Stomach smooth muscle (tissue), 2 donors: ENCODE results near the gene ORC3.
"Not testable (repeated sequence)": the region's sequence is repeated elsewhere in the genome, so short reads cannot be mapped to it uniquely, and the experiment has no call there.

Experiments
- H3K27ac ChIP-seq: one replicate; pipeline ENCODE4 v1.7.0; 2013; ENCODE audit warnings: mild to moderate bottlenecking, low read length, inconsistent platforms
- H3K27me3 ChIP-seq, 2 donors: one replicate each; pipeline ENCODE4 v1.7.0; 2013; ENCODE audit warnings: low read length in 2 of 2; ENCODE audit not compliant: insufficient read depth in 2 of 2, control insufficient read depth in 1 of 2
- H3K36me3 ChIP-seq, 2 donors: one replicate each; pipeline ENCODE4 v1.7.0; 2013; ENCODE audit warnings: low read length in 2 of 2; ENCODE audit not compliant: control insufficient read depth in 2 of 2, insufficient read depth in 2 of 2
- H3K4me1 ChIP-seq: one replicate; pipeline ENCODE4 v1.7.0; 2013; ENCODE audit warnings: low read length; ENCODE audit not compliant: control insufficient read depth, insufficient read depth
- H3K4me3 ChIP-seq, 2 donors: one replicate each; pipeline ENCODE4 v1.7.0; 2013; ENCODE audit warnings: low read length in 2 of 2
- H3K9ac ChIP-seq, 2 donors: one replicate each; pipeline ENCODE4 v1.7.0; 2013; ENCODE audit warnings: low read length in 2 of 2, mild to moderate bottlenecking in 1 of 2
- H3K9me3 ChIP-seq, 2 donors: one replicate each; pipeline ENCODE4 v1.7.0; 2013; ENCODE audit warnings: low read length in 2 of 2; ENCODE audit not compliant: control insufficient read depth in 2 of 2
- donor health status: healthy.
- donor health status: Pancreatic carcinoma.

Gene ORC3

DNA sequence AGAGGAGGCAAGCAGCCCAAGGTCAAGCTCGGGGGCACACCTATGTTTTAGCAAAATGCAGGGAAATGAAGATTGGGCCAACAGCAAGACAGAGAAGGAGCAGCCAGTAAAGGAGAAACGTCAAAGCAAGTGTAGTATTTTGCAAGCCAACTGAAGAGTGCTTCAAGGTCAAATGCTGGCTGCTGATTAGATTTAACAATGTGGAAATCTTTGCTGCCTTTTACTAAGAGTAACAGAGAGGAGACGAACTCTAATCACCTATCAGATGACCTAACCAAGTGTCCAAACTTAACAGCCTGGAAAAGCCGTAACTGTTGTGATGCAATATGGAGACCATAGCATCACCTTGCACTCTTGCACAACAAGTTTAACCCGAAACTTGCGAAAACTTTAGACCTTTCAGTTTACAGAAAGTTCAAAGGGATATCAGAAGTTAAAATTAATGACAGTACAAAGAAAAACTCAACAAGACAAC lies 81.7 kb downstream of the ORC3 start:
- H3K9ac ChIP-seq: no peak overlapping the region
- no peaks in the 10 kb centered on the region for H3K27me3 ChIP-seq
- H3K4me1 ChIP-seq: no peaks in the 10 kb centered on the region
- no peak overlapping the region for H3K27ac ChIP-seq
- no peaks in the 10 kb centered on the region for H3K9me3 ChIP-seq
- H3K36me3 ChIP-seq: peaks cover 8 to 21% of the 10 kb centered on the region in 2 donors
- H3K4me3 ChIP-seq: no peak overlapping the region

DNA sequence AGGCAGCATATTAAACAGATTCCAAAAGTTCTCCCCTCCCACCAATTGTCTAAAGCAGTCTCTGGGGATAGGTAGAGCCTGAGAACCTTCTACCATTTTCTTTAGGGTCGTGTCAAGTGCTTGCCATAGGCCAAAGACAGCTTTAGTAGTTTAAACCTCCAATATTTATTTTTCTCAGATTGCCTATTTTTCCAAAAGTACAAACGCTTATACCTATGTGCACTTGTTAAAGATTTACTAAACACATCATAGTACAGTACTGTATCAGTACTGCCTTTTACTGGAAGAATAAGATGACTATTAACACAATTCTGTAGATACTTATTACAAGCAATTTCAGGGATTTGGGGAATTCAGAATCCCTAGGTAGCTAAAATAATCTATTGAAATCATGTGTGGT lies 82.7 kb downstream of the ORC3 start:
- no peak overlapping the region for H3K4me3 ChIP-seq
- H3K36me3 ChIP-seq: peaks cover 8 to 25% of the 10 kb centered on the region in 2 donors
- H3K9me3 ChIP-seq: no peaks in the 10 kb centered on the region
- no peaks in the 10 kb centered on the region for H3K27me3 ChIP-seq
- H3K9ac ChIP-seq: no peak overlapping the region
- no peaks in the 10 kb centered on the region for H3K4me1 ChIP-seq
- H3K27ac ChIP-seq: no peak overlapping the region

DNA sequence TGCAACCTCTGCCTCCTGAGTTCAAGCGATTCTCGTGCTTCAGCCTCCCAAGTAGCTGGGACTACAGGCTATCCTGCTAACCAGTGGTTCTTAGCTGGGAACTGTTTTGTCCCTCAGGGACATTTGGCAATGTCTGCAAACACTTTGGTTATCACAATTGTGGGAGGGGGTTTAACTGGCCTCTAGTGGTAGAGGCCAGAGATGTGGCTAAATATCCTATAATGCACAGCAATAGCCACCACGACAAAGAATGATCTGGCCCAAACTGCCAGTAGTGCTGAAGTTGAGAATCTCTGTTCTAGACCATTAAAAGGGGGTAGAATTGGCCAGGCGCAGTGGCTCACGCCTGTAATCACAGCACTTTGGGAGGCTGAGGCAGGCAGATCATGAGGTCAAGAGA lies 83.3 kb downstream of the ORC3 start:
- Histone ChIP-seq H3K9ac (no peak overlapping the region), H3K27ac (no peak overlapping the region), H3K4me3 (no peak overlapping the region), H3K9me3 (no peaks in the 10 kb centered on the region), H3K36me3 (peaks cover 8 to 25% of the 10 kb centered on the region in 2 donors), H3K4me1 (no peaks in the 10 kb centered on the region), H3K27me3 (no peaks in the 10 kb centered on the region)

DNA sequence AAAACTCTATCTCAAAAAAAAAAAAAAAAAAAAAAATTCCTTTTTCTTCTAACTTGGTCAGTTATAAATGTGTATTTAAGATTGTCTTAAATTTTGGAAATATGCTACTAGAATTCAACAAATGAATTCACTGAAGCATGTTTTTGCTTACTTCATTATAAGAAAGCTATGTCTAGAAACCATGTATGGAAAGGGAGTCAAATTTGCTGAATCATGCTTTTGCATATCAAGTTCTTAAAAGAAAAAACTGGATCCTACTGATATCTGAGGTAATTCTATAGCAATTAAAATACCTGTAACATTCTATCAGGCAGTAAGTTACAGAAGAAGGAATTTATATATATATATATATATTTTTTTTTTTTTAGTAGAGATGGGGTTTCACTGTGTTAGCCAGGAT lies 84.4 kb downstream of the ORC3 start:
- Histone ChIP-seq H3K4me1 (no peaks in the 10 kb centered on the region), H3K4me3 (no peak overlapping the region), H3K36me3 (peaks cover 8 to 24% of the 10 kb centered on the region in 2 donors), H3K9me3 (no peaks in the 10 kb centered on the region), H3K9ac (no peak overlapping the region), H3K27me3 (no peaks in the 10 kb centered on the region), H3K27ac (no peak overlapping the region)

DNA sequence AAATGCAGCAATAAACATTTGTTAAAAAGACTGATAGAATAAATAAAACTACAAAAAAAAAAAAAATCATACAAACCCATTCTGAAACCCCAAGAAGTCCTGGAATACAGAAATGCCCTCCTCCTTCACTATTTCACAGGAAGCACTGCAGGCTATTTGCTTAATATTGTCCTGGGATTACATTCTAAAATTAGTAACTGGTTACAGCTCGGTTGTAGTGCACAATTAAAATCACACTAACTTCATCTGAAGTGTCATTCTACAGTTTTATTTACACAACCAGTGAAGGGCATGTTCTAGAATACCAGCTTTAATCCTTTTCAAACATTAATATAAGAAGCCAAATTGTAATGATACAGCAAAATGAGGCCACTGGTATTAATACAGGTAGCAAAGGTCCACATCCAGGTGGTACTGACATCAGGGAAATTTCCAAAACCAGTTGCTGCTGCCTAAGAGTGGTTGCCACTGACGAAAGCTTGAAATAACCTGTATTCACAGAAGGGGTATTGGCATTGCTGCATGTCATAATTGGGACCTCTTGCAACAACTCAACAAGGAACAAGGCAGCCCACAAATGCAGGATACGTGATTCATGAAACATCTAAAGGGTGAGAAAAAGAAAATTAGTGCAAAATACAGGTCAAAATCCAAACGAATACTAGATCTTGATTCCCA lies 85.2 kb downstream of the ORC3 start:
- Histone ChIP-seq H3K27me3 (no peaks in the 10 kb centered on the region), H3K4me1 (no peaks in the 10 kb centered on the region), H3K4me3 (no peak overlapping the region), H3K27ac (no peak overlapping the region), H3K9ac (no peak overlapping the region), H3K9me3 (no peaks in the 10 kb centered on the region), H3K36me3 (peaks cover 8 to 21% of the 10 kb centered on the region in 2 donors)

DNA sequence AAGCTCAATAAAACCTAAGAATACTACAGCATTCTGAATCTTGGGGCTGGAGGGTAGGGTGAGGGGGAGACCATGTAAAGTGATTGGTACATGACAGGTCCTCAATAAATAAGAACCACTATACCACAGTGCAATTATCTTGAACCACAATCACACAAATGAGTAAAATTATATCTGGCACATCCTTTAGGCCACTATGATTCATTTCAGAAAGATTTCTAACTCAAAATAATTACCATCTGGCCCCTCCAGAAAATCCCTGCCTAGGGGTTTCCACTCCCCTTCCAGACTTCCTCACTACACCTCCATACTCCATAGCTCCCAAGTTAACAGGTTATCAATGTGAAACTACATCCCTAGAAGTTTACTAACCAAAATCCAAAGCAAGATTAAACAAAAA lies 92.4 kb downstream of the ORC3 start:
- Histone ChIP-seq H3K4me3 (no peak overlapping the region), H3K9me3 (no peaks in the 10 kb centered on the region), H3K9ac (no peak overlapping the region), H3K4me1 (no peaks in the 10 kb centered on the region), H3K36me3 (peaks cover 0 to 6% of the 10 kb centered on the region in 2 donors), H3K27me3 (no peaks in the 10 kb centered on the region), H3K27ac (no peak overlapping the region)

DNA sequence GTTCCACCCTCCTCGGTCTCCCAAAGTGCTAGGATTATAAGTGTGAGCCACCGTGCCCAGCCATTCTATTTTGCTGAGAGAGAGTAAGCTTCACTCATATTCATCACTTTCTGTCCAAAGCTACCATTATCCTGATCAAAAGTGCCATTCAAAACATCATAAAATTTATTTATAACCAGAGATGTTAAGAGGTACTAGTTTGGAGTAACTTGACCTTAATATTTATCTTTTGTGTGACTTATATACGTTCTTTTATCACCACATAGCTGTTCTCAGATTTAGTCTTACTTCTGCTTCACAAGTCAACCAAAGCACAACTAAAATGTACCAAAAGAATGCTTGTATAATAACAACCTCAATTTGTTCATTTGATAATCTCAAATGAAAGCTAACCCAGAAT lies 94.0 kb downstream of the ORC3 start:
- Histone ChIP-seq H3K4me1 (no peaks in the 10 kb centered on the region), H3K9me3 (no peaks in the 10 kb centered on the region), H3K27me3 (no peaks in the 10 kb centered on the region), H3K4me3 (no peak overlapping the region), H3K9ac (no peak overlapping the region), H3K27ac (no peak overlapping the region), H3K36me3 (no peaks in the 10 kb centered on the region)

DNA sequence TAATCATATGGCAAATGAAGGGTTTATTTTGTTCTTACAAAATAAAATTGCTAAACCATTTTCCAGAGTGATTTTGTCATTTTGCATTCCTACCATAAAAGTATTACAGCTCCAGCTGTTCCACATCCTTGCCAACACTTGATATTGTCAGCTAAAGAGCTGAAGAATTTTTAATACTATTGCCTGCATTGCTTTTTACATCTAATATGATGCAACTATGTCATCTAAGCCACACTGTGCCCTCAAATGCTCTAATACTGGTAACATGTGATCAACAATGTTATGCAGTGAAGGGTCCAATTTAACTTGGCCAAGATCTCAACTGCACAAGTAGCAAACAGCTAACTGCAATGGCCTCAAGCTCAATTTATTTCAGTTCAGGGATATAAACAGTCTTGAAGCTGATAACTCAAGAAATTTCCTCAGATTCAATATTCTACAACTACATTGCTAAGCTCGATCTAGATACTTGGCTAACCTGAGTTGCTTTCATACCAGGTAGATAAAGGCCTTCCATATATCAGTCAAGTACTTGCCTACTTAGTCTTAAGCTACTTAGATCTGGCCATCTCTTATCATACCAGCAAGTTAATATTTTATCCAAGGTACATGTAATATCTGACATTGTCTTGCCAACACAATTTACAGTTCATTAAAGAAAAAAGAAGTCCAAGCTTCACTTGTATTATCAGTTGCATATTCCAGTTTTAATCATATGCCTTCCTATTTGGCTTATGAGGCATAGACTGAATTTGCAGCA lies 95.1 kb downstream of the ORC3 start:
- H3K36me3 ChIP-seq: no peaks in the 10 kb centered on the region
- H3K9me3 ChIP-seq: no peaks in the 10 kb centered on the region
- H3K4me1 ChIP-seq: no peaks in the 10 kb centered on the region
- no peak overlapping the region for H3K9ac ChIP-seq
- H3K27me3 ChIP-seq: no peaks in the 10 kb centered on the region
- H3K27ac ChIP-seq: no peak overlapping the region
- no peak overlapping the region for H3K4me3 ChIP-seq

DNA sequence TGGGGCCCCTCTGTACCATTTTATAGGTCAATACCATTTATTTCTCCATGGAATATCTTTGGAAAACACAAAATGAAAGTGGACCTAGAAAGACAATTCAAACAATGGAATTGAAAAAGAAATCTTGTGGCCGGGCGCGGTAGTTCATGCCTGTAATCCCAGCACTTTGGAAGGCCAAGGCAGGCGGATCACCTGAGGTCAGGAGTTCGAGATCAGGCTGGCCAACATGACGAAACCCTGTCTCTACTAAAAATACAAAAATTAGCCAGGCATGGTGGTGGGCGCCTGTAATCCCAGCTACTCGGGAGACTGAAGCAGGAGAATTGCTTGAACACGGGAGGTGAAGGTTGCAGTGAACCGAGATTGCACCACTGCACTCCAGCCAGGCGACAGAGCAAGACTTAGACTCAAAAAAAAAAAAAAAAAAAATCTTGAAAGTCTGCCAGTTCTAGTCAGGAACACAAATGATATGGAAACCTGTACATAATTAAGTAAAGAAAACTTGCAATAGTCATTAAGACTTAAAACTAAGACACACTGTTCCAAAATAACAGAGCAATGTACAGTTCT lies 96.8 kb downstream of the ORC3 start:
- H3K36me3 ChIP-seq, H3K9me3 ChIP-seq, H3K4me3 ChIP-seq, H3K27me3 ChIP-seq, H3K9ac ChIP-seq, H3K27ac ChIP-seq, H3K4me1 ChIP-seq: not testable (repeated sequence)

DNA sequence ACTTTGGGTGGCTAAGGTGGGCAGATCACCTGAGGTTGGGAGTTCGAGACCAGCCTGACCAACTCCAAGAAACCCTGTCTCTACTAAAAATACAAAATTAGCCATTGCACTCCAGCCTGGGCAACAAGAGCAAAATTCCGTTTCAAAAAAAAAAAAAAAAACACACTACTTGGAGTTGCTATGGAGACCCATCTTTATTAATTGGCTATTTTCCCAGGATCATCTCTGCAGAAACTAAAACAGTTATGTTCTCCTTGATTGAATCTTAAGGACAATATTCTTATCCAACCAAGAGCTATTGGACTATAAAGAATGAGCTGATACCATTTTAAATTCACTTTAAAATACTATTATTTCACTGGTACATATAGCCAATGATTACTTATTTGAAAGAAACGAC lies 97.4 kb downstream of the ORC3 start:
- Histone ChIP-seq H3K4me3 (no peak overlapping the region), H3K27ac (no peak overlapping the region), H3K4me1 (no peaks in the 10 kb centered on the region), H3K9me3 (no peaks in the 10 kb centered on the region), H3K9ac (no peak overlapping the region), H3K27me3 (no peaks in the 10 kb centered on the region), H3K36me3 (no peaks in the 10 kb centered on the region)

DNA sequence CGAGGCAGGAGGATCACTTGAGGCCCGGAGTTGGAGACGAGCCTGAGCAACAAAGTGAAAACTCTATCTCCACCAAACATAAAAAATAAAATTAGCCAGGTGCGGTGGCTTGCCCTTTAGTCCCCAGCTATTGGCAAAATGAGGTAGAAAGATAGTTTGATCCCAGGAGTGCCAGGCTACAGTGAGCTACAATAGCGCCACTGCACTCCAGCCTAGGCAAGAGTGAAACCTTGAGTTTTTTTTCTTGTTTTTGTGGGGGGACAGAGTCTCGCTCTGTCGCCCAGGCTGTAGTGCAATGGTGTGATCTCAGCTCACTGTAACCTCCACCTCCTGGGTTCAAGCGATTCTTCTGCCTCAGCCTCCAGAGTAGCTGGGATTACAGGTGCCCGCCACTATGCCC lies 98.0 kb downstream of the ORC3 start:
- not testable (repeated sequence) for H3K9me3 ChIP-seq, H3K36me3 ChIP-seq, H3K4me1 ChIP-seq, H3K9ac ChIP-seq, H3K27ac ChIP-seq, H3K4me3 ChIP-seq, H3K27me3 ChIP-seq
